Stomach (tissue), 9 donors: ENCODE results near the gene HCRT. TPM values are rescaled to one million over a fixed set of nuclear protein-coding genes. Genes with fewer than 3 reads are reported as not detected.

Experiments used
- DNase-seq, 2 donors: peaks; one replicate each; pipeline versions ENCODE4 v3.0.0 to v3.0.0-alpha.2; 2013 to 2019
- H3K27ac ChIP-seq, 5 donors: fragments of 200-600 bp in 4 of 5; sonication (generic) in 4 of 5; one replicate each; pipeline ENCODE4 v1.5.1; 2013 to 2019; ENCODE audit warnings: mild to moderate bottlenecking in 1 of 5, moderate library complexity in 1 of 5
- H3K27me3 ChIP-seq, 3 donors: fragments of 200-600 bp; sonication (generic); one replicate each; pipeline ENCODE4 v1.5.1; 2017 to 2019; ENCODE audit warnings: mixed run types in 1 of 3
- H3K36me3 ChIP-seq, 4 donors: fragments of 200-600 bp; sonication (generic); 1 replicate in 3 of 4; 2 replicates in 1 of 4; pipeline ENCODE4 v1.5.1; 2016 to 2019
- H3K4me1 ChIP-seq, 4 donors: fragments of 200-600 bp; sonication (generic); one replicate each; pipeline ENCODE4 v1.5.1; 2016 to 2019
- H3K4me3 ChIP-seq, 4 donors: fragments of 200-600 bp; sonication (generic) in 3 of 4; one replicate each; pipeline ENCODE4 v1.5.1; 2016 to 2019; ENCODE audit warnings: mild to moderate bottlenecking in 1 of 4
- H3K9me3 ChIP-seq, 4 donors: fragments of 200-600 bp; sonication (generic); one replicate each; pipeline ENCODE4 v1.5.1; 2016 to 2019
- EP300 ChIP-seq: sonication (generic); formaldehyde crosslinking; IDR thresholded peaks from one replicate; pipeline ENCODE4 v1.6.1; 2017; ENCODE audit warnings: antibody characterized with exemption
- POLR2A ChIP-seq, 4 donors: fragments of 450-650 bp; IDR thresholded peaks; one replicate each; pipeline ENCODE4 v1.6.1; 2016; ENCODE audit warnings: antibody characterized with exemption in 4 of 4, control low read depth in 2 of 4, mild to moderate bottlenecking in 1 of 4, moderate library complexity in 1 of 4
- POLR2AphosphoS5 ChIP-seq, 3 donors: sonication (generic); formaldehyde crosslinking; IDR thresholded peaks; one replicate each; pipeline ENCODE4 v1.6.1; 2016; ENCODE audit warnings: antibody characterized with exemption in 3 of 3
- WGBS, 5 donors: extraction: QIAGEN DNeasy Blood & Tissue Kit in 3 of 5; methylation state at CpG; one replicate each; pipeline versions ENCODE4 v1.1.5 to v1.1.7; 2013 to 2018; 5-methylcytosine and 5-hydroxymethylcytosine counted together
- intact Hi-C: fragments of 100-400 bp; cut with DNase I; formaldehyde crosslinking; loops from one replicate; pipeline ENCODE4 v1.15.1; 2023; ENCODE audit warnings: low total_unique reads
- polyA plus RNA-seq, 3 donors: library from polyadenylated mRNA; stranded (reverse); fragments of 200-250 nt; gene quantifications; one replicate each; pipeline ENCODE4 v1.2.3, GENCODE V29; 2013
- total RNA-seq, 5 donors: library from RNA; depleted of rRNA; stranded (reverse); fragments of >200 nt; gene quantifications; one replicate each; pipeline versions ENCODE4 v1.1.0 to v1.2.3, GENCODE V29; 2014 to 2016
- TF ChIP-seq, protein P1 (sequence below), 7 experiments: fragments of 450-650 bp in 4 of 7; fragments of 200-600 bp in 3 of 7; sonication (generic) in 3 of 7; IDR thresholded peaks; one replicate each; pipeline ENCODE4 v1.5.1; 2016 to 2019; ENCODE audit warnings: antibody characterized with exemption in 7 of 7, control low read depth in 2 of 7, mild to moderate bottlenecking in 1 of 7
- donor health status: healthy with polysubstance abuse.
- donor health status: Bipolar disorder and iron deficiency.
- donor health status: healthy.

HCRT gene
- total and polyA plus RNA-seq, 8 donors: not detected

DNA sequence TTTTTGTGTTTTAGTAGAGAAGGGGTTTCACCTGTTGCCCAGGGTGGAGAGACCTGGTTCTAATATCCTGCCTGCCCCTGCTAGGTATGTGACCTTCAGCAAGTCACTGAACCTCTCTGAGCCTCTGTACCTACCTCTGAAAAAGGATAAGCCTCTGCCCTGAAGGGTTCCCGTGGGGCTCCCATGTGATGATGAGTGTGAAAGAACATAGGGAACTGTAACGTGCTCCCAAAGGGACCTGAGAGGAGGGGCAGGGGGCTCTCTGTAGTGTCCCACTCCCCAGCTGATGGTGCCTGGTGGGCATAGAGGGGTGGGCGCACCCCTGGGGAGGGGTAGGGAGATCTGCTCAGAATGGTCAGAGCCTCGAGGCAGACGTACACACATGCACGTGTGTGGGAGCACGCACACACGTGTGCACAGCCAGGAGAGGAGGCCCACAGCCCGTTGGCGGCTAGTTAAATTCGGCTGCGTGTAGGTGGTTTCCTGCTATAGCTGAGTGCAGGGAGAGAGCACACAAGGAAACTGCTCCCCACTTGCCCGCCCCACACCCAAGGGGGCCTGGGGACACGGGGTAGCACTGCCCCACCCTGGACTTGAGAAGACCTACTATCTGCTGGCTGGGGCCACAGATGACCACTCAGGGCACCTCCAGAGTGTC is 11.0 kb downstream of the HCRT start:
- Histone ChIP-seq H3K36me3 (no peaks in the 10 kb centered on the region), H3K27me3 (peaks cover 0 to 8% (median 0%) of the 10 kb centered on the region in 3 donors), H3K4me1 (peaks cover 0 to 5% (median 0%) of the 10 kb centered on the region in 4 donors), H3K4me3 (no peak overlapping the region), H3K27ac (no peak overlapping the region), H3K9me3 (no peaks in the 10 kb centered on the region)
- no peak for DNase-seq
- TF ChIP-seq POLR2A (IDR thresholded peaks at IDR 0.05) (no peak), EP300 (no peak), POLR2AphosphoS5 (IDR thresholded peaks at IDR 0.05) (no peak)
- TF ChIP-seq, protein P1, sequence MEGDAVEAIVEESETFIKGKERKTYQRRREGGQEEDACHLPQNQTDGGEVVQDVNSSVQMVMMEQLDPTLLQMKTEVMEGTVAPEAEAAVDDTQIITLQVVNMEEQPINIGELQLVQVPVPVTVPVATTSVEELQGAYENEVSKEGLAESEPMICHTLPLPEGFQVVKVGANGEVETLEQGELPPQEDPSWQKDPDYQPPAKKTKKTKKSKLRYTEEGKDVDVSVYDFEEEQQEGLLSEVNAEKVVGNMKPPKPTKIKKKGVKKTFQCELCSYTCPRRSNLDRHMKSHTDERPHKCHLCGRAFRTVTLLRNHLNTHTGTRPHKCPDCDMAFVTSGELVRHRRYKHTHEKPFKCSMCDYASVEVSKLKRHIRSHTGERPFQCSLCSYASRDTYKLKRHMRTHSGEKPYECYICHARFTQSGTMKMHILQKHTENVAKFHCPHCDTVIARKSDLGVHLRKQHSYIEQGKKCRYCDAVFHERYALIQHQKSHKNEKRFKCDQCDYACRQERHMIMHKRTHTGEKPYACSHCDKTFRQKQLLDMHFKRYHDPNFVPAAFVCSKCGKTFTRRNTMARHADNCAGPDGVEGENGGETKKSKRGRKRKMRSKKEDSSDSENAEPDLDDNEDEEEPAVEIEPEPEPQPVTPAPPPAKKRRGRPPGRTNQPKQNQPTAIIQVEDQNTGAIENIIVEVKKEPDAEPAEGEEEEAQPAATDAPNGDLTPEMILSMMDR (IDR thresholded peaks at IDR 0.05): no peak
- 68 to 75% (median 71%) methylated on average over 3 to 14 of the region's 14 CpGs for WGBS, 5 donors
- intact Hi-C loops: no loop called here

DNA sequence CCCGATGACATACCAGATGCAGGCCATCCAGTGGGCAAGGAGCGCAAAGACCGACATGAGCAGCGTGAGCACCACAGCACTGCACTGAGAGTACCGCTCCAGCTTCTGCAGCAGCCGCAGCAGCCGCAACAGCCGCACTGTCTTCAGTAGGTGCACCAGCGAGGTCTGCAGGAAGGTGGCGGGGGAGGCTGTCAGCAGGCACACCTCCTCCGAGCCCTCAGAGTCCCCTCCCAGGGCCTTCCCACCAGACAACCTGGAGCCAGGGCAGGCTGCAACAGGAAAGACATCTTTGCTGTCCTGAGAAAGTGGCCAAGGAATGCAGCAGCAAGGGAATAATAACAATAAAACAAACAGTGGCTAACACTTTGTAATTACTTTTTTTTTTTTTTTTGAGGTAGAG is 13.4 kb downstream of the HCRT start:
- 49 to 62% (median 59%) methylated on average over 11 of the region's 11 CpGs for WGBS, 5 donors

GRCh38 chr17:42169351-42169750 is 15.9 kb downstream of the HCRT start:
- Histone ChIP-seq H3K4me1 (no peaks in the 10 kb centered on the region), H3K27ac (no peak overlapping the region), H3K9me3 (no peaks in the 10 kb centered on the region), H3K27me3 (no peaks in the 10 kb centered on the region), H3K36me3 (no peaks in the 10 kb centered on the region), H3K4me3 (no peak overlapping the region)
- intact Hi-C loops: no loop called here
- WGBS, 5 donors: 86 to 95% (median 93%) methylated on average over 14 to 29 of the region's 29 CpGs
- no peak for DNase-seq
- TF ChIP-seq POLR2AphosphoS5 (IDR thresholded peaks at IDR 0.05) (no peak), POLR2A (IDR thresholded peaks at IDR 0.05) (no peak), EP300 (no peak)
- TF ChIP-seq, protein P1 (IDR thresholded peaks at IDR 0.05): no peak

More for the DNA sequence above, 13.4 kb downstream of the HCRT start:
- Histone ChIP-seq H3K27me3 (no peaks in the 10 kb centered on the region), H3K9me3 (no peaks in the 10 kb centered on the region), H3K36me3 (no peaks in the 10 kb centered on the region), H3K4me1 (no peaks in the 10 kb centered on the region), H3K4me3 (no peak overlapping the region), H3K27ac (no peak overlapping the region)
- intact Hi-C loops: no loop called here
- no peak for DNase-seq
- TF ChIP-seq EP300: no peak
- TF ChIP-seq POLR2AphosphoS5 (IDR thresholded peaks at IDR 0.05): no peak
- TF ChIP-seq POLR2A (IDR thresholded peaks at IDR 0.05): no peak
- TF ChIP-seq, protein P1 (IDR thresholded peaks at IDR 0.05): no peak

DNA sequence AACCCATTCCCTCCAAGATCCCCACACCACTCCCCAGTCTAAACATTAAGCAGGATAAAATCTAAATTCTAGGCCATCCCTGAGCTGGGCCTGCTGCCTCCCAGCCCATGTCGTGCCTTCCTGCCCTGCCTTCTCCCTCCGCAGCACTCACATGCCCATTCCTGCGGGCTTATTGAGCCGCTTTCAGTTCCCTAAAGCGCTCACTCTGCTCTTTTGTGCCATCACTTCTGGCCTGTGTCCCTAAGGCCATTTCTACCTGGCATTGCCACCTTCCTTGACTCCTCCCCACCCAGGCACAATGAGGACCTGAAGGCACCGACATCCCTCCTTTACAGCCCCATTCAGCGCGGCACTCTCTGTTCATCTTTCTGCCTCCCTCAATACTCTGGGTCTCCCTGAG is 17.4 kb downstream of the HCRT start:
- Histone ChIP-seq H3K27ac (no peak overlapping the region), H3K4me3 (no peak overlapping the region), H3K27me3 (no peaks in the 10 kb centered on the region), H3K9me3 (no peaks in the 10 kb centered on the region), H3K4me1 (no peaks in the 10 kb centered on the region), H3K36me3 (no peaks in the 10 kb centered on the region)
- TF ChIP-seq, protein P1 (IDR thresholded peaks at IDR 0.05): no peak
- TF ChIP-seq EP300: no peak
- TF ChIP-seq POLR2A (IDR thresholded peaks at IDR 0.05): no peak
- no peak for TF ChIP-seq POLR2AphosphoS5 (IDR thresholded peaks at IDR 0.05)
- intact Hi-C loops: no loop called here
- no peak for DNase-seq
- WGBS, 5 donors: 90 to 96% (median 94%) methylated on average over 8 of the region's 8 CpGs
